Smooth muscle cell (in vitro differentiated cells): ENCODE data around the gene KRTAP5-6. TPM values are rescaled to one million over a fixed set of nuclear protein-coding genes. Genes with fewer than 3 reads are reported as not detected.

Source experiments
- DNase-seq: peaks from one replicate; lab custom pipeline; 2025; ENCODE audit not compliant: unreplicated experiment; lab: John Stamatoyannopoulos, UW
- H2AFZ ChIP-seq: fragments of 200-600 bp; sonication (generic); 2 replicates; pipeline ENCODE4 v1.6.0; 2016; ENCODE audit warnings: antibody characterized with exemption, low read depth, mild to moderate bottlenecking
- H3F3A ChIP-seq: fragments of 200-600 bp; sonication (generic); 2 replicates; pipeline ENCODE4 v1.6.0; 2017; ENCODE audit warnings: antibody characterized with exemption, low read depth
- H3K27ac ChIP-seq: fragments of 200-600 bp; sonication (generic); 2 replicates; pipeline ENCODE4 v1.5.1; 2016; ENCODE audit warnings: low read depth, mild to moderate bottlenecking
- H3K27me3 ChIP-seq: fragments of 200-600 bp; sonication (generic); 2 replicates; pipeline ENCODE4 v1.6.1; 2016; ENCODE audit warnings: low read depth, mild to moderate bottlenecking
- H3K36me3 ChIP-seq: fragments of 200-600 bp; sonication (generic); 2 replicates; pipeline ENCODE4 v1.5.1; 2016; ENCODE audit warnings: low read depth
- H3K4me1 ChIP-seq: fragments of 200-600 bp; sonication (generic); 2 replicates; pipeline ENCODE4 v1.5.1; 2016; ENCODE audit warnings: low read depth
- H3K4me2 ChIP-seq: fragments of 200-600 bp; sonication (generic); 2 replicates; pipeline ENCODE4 v1.6.0; 2016; ENCODE audit warnings: mild to moderate bottlenecking
- H3K4me3 ChIP-seq: fragments of 200-600 bp; sonication (generic); 2 replicates; pipeline ENCODE4 v1.5.1; 2016; ENCODE audit warnings: mild to moderate bottlenecking
- H3K79me2 ChIP-seq: fragments of 200-600 bp; sonication (generic); 2 replicates; pipeline ENCODE4 v1.6.0; 2016; ENCODE audit warnings: low read depth, mild to moderate bottlenecking
- H3K9ac ChIP-seq: fragments of 200-600 bp; sonication (generic); 2 replicates; pipeline ENCODE4 v1.6.0; 2016; ENCODE audit warnings: low read depth
- H3K9me3 ChIP-seq: fragments of 200-600 bp; sonication (generic); replicated peaks from 2 replicates; pipeline ENCODE4 v1.5.1; 2016; ENCODE audit warnings: low read depth
- H4K20me1 ChIP-seq: fragments of 200-600 bp; sonication (generic); 2 replicates; pipeline ENCODE4 v1.6.0; 2016; ENCODE audit warnings: low read depth
- CTCF ChIP-seq: fragments of 200-600 bp; sonication (generic); IDR thresholded peaks from 2 replicates; pipeline ENCODE4 v1.5.1; 2017; ENCODE audit warnings: borderline replicate concordance, mild to moderate bottlenecking, antibody characterized with exemption; ENCODE audit not compliant: insufficient read depth, poor library complexity, severe bottlenecking
- WGBS: methylation state at CpG from one replicate; pipeline ENCODE4 v1.1.7; 2016; ENCODE audit warnings: low lambda C conversion rate; 5-methylcytosine and 5-hydroxymethylcytosine counted together
- polyA plus RNA-seq: library from polyadenylated mRNA; unstranded; fragments of >200 nt; fragmentation: Nextera tagmentation; extraction: Ambion mirVana; gene quantifications from 2 replicates; pipeline ENCODE4 v1.2.1, GENCODE V29; 2016
- total RNA-seq: library from RNA; depleted of rRNA; stranded (reverse); fragments of >200 nt; gene quantifications from 2 replicates; pipeline ENCODE4 v1.2.3, GENCODE V29; 2014

The KRTAP5-6 gene
- total and polyA plus RNA-seq, 2 experiments from 2014 or later: not detected

- Histone ChIP-seq H3K4me1 (peaks cover 29% of the 10 kb centered on the region), H3K9me3 (no peaks in the 10 kb centered on the region), H3K27ac (peak overlapping the region; percentile 49), H2AFZ (peak overlapping the region; percentile 65), H3K36me3 (no peaks in the 10 kb centered on the region), H3K4me2 (peak overlapping the region; percentile 77), H3F3A (peaks cover 20% of the 10 kb centered on the region), H4K20me1 (no peaks in the 10 kb centered on the region), H3K4me3 (no peak overlapping the region), H3K9ac (no peak overlapping the region), H3K27me3 (no peaks in the 10 kb centered on the region), H3K79me2 (no peaks in the 10 kb centered on the region)
- 47% methylated on average over 21 of the region's 21 CpGs for WGBS
- DNase-seq: no peak
- no peak for TF ChIP-seq CTCF
Observed at GRCh38 chr11:1674173-1675131, 22.5 kb upstream of the KRTAP5-6 start.

GRCh38 chr11:1675536-1676228 is 21.3 kb upstream of the KRTAP5-6 start:
- Histone ChIP-seq H3K27ac (peak overlapping the region; percentile 49), H2AFZ (peak overlapping the region; percentile 18), H3K27me3 (no peaks in the 10 kb centered on the region), H3K36me3 (no peaks in the 10 kb centered on the region), H3K4me2 (peak overlapping the region; percentile 77), H3F3A (peaks cover 20% of the 10 kb centered on the region), H3K4me3 (no peak overlapping the region), H3K9me3 (no peaks in the 10 kb centered on the region), H3K9ac (no peak overlapping the region), H4K20me1 (no peaks in the 10 kb centered on the region), H3K4me1 (peaks cover 29% of the 10 kb centered on the region), H3K79me2 (peaks cover 3% of the 10 kb centered on the region)
- WGBS: 54% methylated on average over 11 of the region's 11 CpGs
- no peak for DNase-seq
- no peak for TF ChIP-seq CTCF

- peak overlapping the region; percentile 77 for H3K4me2 ChIP-seq
- H4K20me1 ChIP-seq: no peaks in the 10 kb centered on the region
- no peaks in the 10 kb centered on the region for H3K36me3 ChIP-seq
- WGBS: 42% methylated on average over 7 of the region's 7 CpGs
- TF ChIP-seq CTCF: no peak
- DNase-seq: no peak
- H3K79me2 ChIP-seq: peaks cover 3% of the 10 kb centered on the region
- H3K9ac ChIP-seq: no peak overlapping the region
- peak overlapping the region; percentile 18 for H2AFZ ChIP-seq
- no peaks in the 10 kb centered on the region for H3K27me3 ChIP-seq
- H3F3A ChIP-seq: peaks cover 20% of the 10 kb centered on the region
- H3K27ac ChIP-seq: peak overlapping the region; percentile 22
- H3K4me3 ChIP-seq: no peak overlapping the region
- no peaks in the 10 kb centered on the region for H3K9me3 ChIP-seq
- H3K4me1 ChIP-seq: peaks cover 29% of the 10 kb centered on the region
Observed at GRCh38 chr11:1676229-1676740, 20.7 kb upstream of the KRTAP5-6 start.
